Measurements from ENCODE around the gene NADK2. TPM values are rescaled to one million over a fixed set of nuclear protein-coding genes. Genes with fewer than 3 reads are reported as not detected.
"Not testable (repeated sequence)": the region's sequence is repeated elsewhere in the genome, so short reads cannot be mapped to it uniquely, and the experiment has no call there.

Gene NADK2
- total RNA-seq = 10 to 100 TPM; 27.4 to 31.8 (median 27.9) TPM

GRCh38 chr5:36241631-36242533, at the start of gene NADK2:
TSS of gene NADK2 (minus strand) at chr5:36241925. CDS start at chr5:36241798, 127 bp downstream.
- peak; percentile 52 for TF ChIP-seq POLR2A (IDR thresholded peaks at IDR 0.05)
- TF ChIP-seq CTCF (IDR thresholded peaks at IDR 0.05) = peak; percentile 16 to 55 (median 54)
- peak; percentile 74 to 87 (median 78) for TF ChIP-seq POLR2AphosphoS5 (IDR thresholded peaks at IDR 0.05)
- intact Hi-C loops (cut with DNase I; ENCODE audit: low total_unique reads) = no loop called here
- Histone ChIP-seq H3K4me3 (peak within 1 kb of the TSS; percentile 85 to 97 (median 95)), H3K4me1 (no peaks in the 10 kb centered on the region), H3K9me3 (no peaks in the 10 kb centered on the region), H3K36me3 (no peaks in the 10 kb centered on the region), H3K27me3 (no peaks in the 10 kb centered on the region), H3K27ac (peak within 1 kb of the TSS; percentile 97 to 99)
- peak; percentile 91 to 94 for DNase-seq (ENCODE audit: low spot score in 2 of 2)

- H3K4me1 ChIP-seq = no peaks in the 10 kb centered on the region
- H3K36me3 ChIP-seq = no peaks in the 10 kb centered on the region
- H3K27me3 ChIP-seq = no peaks in the 10 kb centered on the region
- H3K27ac ChIP-seq = no peak overlapping the region
- no peak overlapping the region for H3K4me3 ChIP-seq
- intact Hi-C loops (cut with DNase I; ENCODE audit: low total_unique reads) = no loop called here
- TF ChIP-seq CTCF (IDR thresholded peaks at IDR 0.05) (no peak), POLR2A (IDR thresholded peaks at IDR 0.05) (no peak), POLR2AphosphoS5 (IDR thresholded peaks at IDR 0.05) (no peak)
- no peaks in the 10 kb centered on the region for H3K9me3 ChIP-seq
- no peak for DNase-seq (ENCODE audit: low spot score in 2 of 2)
Measured at GRCh38 chr5:36285837-36286615, 44.3 kb upstream of the NADK2 start.

- intact Hi-C loops (cut with DNase I; ENCODE audit: low total_unique reads); H3K4me1 ChIP-seq; DNase-seq (ENCODE audit: low spot score in 2 of 2); H3K9me3 ChIP-seq; H3K36me3 ChIP-seq; H3K27me3 ChIP-seq; H3K4me3 ChIP-seq; H3K27ac ChIP-seq: not testable (repeated sequence)
Measured at GRCh38 chr5:36283775-36284174, 42.0 kb upstream of the NADK2 start.

- no peak for DNase-seq (ENCODE audit: low spot score in 2 of 2)
- Histone ChIP-seq H3K27ac (no peak overlapping the region), H3K27me3 (no peaks in the 10 kb centered on the region), H3K4me3 (no peak overlapping the region), H3K36me3 (no peaks in the 10 kb centered on the region), H3K9me3 (no peaks in the 10 kb centered on the region), H3K4me1 (no peaks in the 10 kb centered on the region)
- intact Hi-C loops (cut with DNase I; ENCODE audit: low total_unique reads) = no loop called here
- TF ChIP-seq POLR2A (IDR thresholded peaks at IDR 0.05) (no peak), CTCF (IDR thresholded peaks at IDR 0.05) (no peak), POLR2AphosphoS5 (IDR thresholded peaks at IDR 0.05) (no peak)
Measured at GRCh38 chr5:36281626-36282025, 39.9 kb upstream of the NADK2 start.

GRCh38 chr5:36279054-36279698, 37.5 kb upstream of the NADK2 start:
- Histone ChIP-seq H3K9me3 (no peaks in the 10 kb centered on the region), H3K27me3 (no peaks in the 10 kb centered on the region), H3K4me1 (no peaks in the 10 kb centered on the region), H3K4me3 (no peak overlapping the region), H3K27ac (no peak overlapping the region), H3K36me3 (no peaks in the 10 kb centered on the region)
- intact Hi-C loops (cut with DNase I; ENCODE audit: low total_unique reads) = no loop called here
- TF ChIP-seq POLR2AphosphoS5 (IDR thresholded peaks at IDR 0.05) = no peak
- no peak for TF ChIP-seq POLR2A (IDR thresholded peaks at IDR 0.05)
- TF ChIP-seq CTCF (IDR thresholded peaks at IDR 0.05) = no peak
- DNase-seq (ENCODE audit: low spot score in 2 of 2) = no peak
